KOPT-K1 (cell line): Measurements from ENCODE around the gene KRTAP4-5.
"Not testable (repeated sequence)": the region's sequence is repeated elsewhere in the genome, so short reads cannot be mapped to it uniquely, and the experiment has no call there.

Experiments
- H3K27ac ChIP-seq: fragments of 200-600 bp; sonication (generic); 2 replicates; pipeline ENCODE4 v1.5.1; 2016; ENCODE audit warnings: antibody characterized with exemption, mild to moderate bottlenecking, low read depth, low read length; ENCODE audit not compliant: poor library complexity, severe bottlenecking
- H3K36me3 ChIP-seq: fragments of 200-600 bp; sonication (generic); 2 replicates; pipeline ENCODE4 v1.5.1; 2017; ENCODE audit warnings: antibody characterized with exemption, mild to moderate bottlenecking, low read length, moderate library complexity; ENCODE audit not compliant: insufficient read depth
- H3K9me3 ChIP-seq: fragments of 200-600 bp; sonication (generic); 2 replicates; pipeline ENCODE4 v1.5.1; 2017; ENCODE audit warnings: antibody characterized with exemption, low read length, mild to moderate bottlenecking; ENCODE audit not compliant: insufficient read depth, poor library complexity, severe bottlenecking

Gene KRTAP4-5

DNA sequence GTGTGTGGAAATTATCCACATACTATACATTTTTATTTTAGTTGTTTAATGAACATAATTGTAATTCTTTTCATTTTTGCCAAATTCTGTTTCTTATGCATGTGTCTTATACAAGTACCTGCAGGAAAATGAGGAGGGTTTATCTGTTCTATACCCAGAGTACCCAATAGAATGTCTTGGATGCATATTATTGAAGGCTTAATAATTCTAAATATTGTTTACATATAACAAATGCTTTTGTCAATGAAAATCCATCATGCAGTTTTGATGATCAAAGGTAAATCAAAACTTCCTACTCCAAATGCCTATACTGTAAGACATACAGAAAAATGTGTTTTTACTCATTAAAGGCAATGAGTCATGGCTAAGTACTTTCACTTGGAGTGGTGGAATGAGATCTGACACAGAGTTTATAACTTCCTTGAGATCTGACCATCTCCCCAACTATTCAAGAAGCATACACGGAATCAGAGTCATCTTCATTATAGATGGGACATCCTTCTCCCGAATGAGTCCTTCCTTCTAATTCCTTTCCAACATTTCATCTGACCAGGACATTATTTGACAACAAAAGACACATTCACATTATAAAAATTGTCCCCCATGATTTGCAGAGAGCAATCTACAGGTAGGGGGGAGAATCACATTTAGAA, 45.1 kb downstream of the KRTAP4-5 start:
- H3K9me3 ChIP-seq, H3K27ac ChIP-seq, H3K36me3 ChIP-seq: not testable (repeated sequence)

DNA sequence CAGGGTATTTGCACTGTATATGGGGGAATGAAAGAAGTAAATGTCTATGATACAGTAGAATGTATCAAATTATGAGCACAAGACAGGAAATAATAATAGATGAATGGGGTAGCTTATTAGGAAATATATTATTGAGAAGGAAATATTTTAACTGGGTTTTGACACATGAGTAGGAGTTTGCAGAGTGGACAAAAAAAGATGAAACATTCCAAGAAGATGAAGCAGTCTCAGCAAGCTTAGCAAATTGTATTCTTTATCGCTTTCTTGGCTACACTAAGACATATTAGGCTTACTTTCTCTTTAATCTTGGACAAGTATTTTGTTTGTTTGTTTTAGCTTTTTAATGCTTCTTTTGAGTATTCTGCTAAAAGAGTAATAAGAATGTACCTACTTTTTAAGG, 45.7 kb downstream of the KRTAP4-5 start:
- H3K36me3 ChIP-seq: no peaks in the 10 kb centered on the region
- no peaks in the 10 kb centered on the region for H3K9me3 ChIP-seq
- no peak overlapping the region for H3K27ac ChIP-seq

- no peak within 1 kb of the TSS for H3K27ac ChIP-seq
- H3K9me3 ChIP-seq: no peaks in the 10 kb centered on the region
- no peaks in the 10 kb centered on the region for H3K36me3 ChIP-seq
Measured at GRCh38 chr17:41101586-41102259, 47.9 kb downstream of the KRTAP4-5 start, which contains the start of gene KRTAP4-16. Gene KRTAP4-16, minus strand, starts transcription at chr17:41102209. Its CDS starts 0 bp downstream, at chr17:41102209.

DNA sequence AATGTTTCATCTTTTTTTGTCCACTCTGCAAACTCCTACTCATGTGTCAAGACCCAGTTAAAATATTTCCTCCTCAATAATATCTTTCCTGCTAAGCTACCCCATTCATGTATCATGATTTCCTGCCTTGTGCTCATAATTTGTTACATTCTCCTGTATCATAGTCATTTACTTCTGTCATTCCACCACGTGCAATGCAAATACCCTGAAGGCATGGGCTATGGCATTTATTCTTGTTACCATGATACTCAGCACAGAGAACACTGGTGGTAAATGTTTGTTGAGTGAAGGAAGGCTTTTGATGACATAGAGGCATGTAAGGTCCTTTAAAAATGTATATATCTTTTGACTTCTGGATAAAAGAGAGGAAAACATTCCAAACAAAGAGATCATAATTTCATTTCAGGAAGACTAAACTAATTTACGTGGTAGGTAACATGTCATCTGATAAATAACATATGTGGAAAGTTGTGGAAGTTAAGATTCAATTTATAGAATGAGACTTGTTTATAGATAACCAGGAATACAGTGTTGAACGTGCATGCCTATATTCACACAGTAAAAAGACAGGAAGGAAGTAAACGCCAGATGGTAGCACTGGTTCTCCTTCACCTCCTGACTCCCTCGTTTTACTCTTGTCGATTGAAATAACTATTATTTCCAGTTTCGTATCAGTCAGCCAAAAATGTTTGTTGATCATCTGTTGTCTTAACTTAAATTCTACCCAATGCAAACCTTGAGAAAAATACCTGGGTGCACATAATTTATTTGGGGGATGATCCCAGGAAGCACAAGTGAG, 49.7 kb downstream of the KRTAP4-5 start:
- not testable (repeated sequence) for H3K36me3 ChIP-seq, H3K9me3 ChIP-seq, H3K27ac ChIP-seq
